GM23248 (cell line): ENCODE measurements around the gene POLA2. TPM values are rescaled to one million over a fixed set of nuclear protein-coding genes. Genes with fewer than 3 reads are reported as not detected.
A peak's percentile ranks its signal among the peaks of the same experiment; 100 is the strongest.

Experiments used
- DNase-seq: peaks from one replicate; pipeline ENCODE4 v3.0.0-alpha.2; 2015
- H2AFZ ChIP-seq: fragments of 200-600 bp; sonication (generic); 2 replicates; pipeline ENCODE4 v1.6.1; 2016; ENCODE audit warnings: antibody characterized with exemption
- H3F3A ChIP-seq: fragments of 200-600 bp; sonication (generic); 2 replicates; pipeline ENCODE4 v1.6.1; 2016; ENCODE audit warnings: mild to moderate bottlenecking, antibody characterized with exemption, mixed run types; ENCODE audit not compliant: insufficient read depth
- H3K27ac ChIP-seq: fragments of 200-600 bp; sonication (generic); 2 replicates; pipeline ENCODE4 v1.5.1; 2016; ENCODE audit warnings: mild to moderate bottlenecking
- H3K27me3 ChIP-seq: fragments of 200-600 bp; sonication (generic); replicated peaks from 2 replicates; pipeline ENCODE4 v1.6.1; 2016; ENCODE audit warnings: mild to moderate bottlenecking; ENCODE audit not compliant: insufficient read depth
- H3K36me3 ChIP-seq: fragments of 200-600 bp; sonication (generic); 2 replicates; pipeline ENCODE4 v1.6.1; 2016; ENCODE audit warnings: low read depth, mild to moderate bottlenecking
- H3K4me1 ChIP-seq: fragments of 200-600 bp; sonication (generic); 2 replicates; pipeline ENCODE4 v1.6.1; 2016; ENCODE audit warnings: mild to moderate bottlenecking; ENCODE audit not compliant: insufficient read depth
- H3K4me2 ChIP-seq: fragments of 200-600 bp; sonication (generic); one replicate; pipeline ENCODE4 v1.6.1; 2016; ENCODE audit warnings: mild to moderate bottlenecking; ENCODE audit not compliant: unreplicated experiment
- H3K4me3 ChIP-seq: fragments of 200-600 bp; sonication (generic); 2 replicates; pipeline ENCODE4 v1.5.1; 2016; ENCODE audit warnings: mild to moderate bottlenecking
- H3K79me2 ChIP-seq: fragments of 200-600 bp; sonication (generic); 2 replicates; pipeline ENCODE4 v1.6.1; 2016; ENCODE audit warnings: mild to moderate bottlenecking; ENCODE audit not compliant: insufficient read depth
- H3K9ac ChIP-seq: fragments of 200-600 bp; sonication (generic); 2 replicates; pipeline ENCODE4 v1.6.1; 2016; ENCODE audit warnings: mild to moderate bottlenecking
- H3K9me2 ChIP-seq: fragments of 200-600 bp; sonication (generic); 2 replicates; pipeline ENCODE4 v1.6.1; 2016; ENCODE audit warnings: mixed run types, mild to moderate bottlenecking, moderate library complexity; ENCODE audit not compliant: insufficient read depth
- H3K9me3 ChIP-seq: fragments of 200-600 bp; sonication (generic); one replicate; pipeline ENCODE4 v1.6.1; 2017; ENCODE audit warnings: low read depth
- H4K20me1 ChIP-seq: fragments of 200-600 bp; sonication (generic); 2 replicates; pipeline ENCODE4 v1.6.0; 2016; ENCODE audit not compliant: insufficient read depth
- EZH2 ChIP-seq: fragments of 200-600 bp; sonication (generic); IDR thresholded peaks from 2 replicates; pipeline ENCODE4 v1.6.1; 2018; ENCODE audit warnings: antibody characterized with exemption, mild to moderate bottlenecking; ENCODE audit not compliant: insufficient read depth, poor library complexity, severe bottlenecking
- EZH2phosphoT487 ChIP-seq: fragments of 200-600 bp; sonication (generic); IDR thresholded peaks from 2 replicates; pipeline ENCODE4 v1.6.1; 2018; ENCODE audit warnings: antibody characterized with exemption, moderate library complexity, mild to moderate bottlenecking, low read depth; ENCODE audit not compliant: insufficient read depth
- WGBS, 2 experiments: methylation state at CpG; one replicate each; pipeline ENCODE4 v1.1.6; 2015 to 2017; ENCODE audit warnings: low lambda C conversion rate in 2 of 2, low coverage in 1 of 2; ENCODE audit errors: missing lambda C conversion rate in 2 of 2; 5-methylcytosine and 5-hydroxymethylcytosine counted together
- in situ Hi-C: fragments of 300-500 bp; cut with MboI; formaldehyde crosslinking; loops from 2 replicates; pipeline ENCODE4 v1.15.0; 2020
- polyA plus RNA-seq: library from polyadenylated mRNA; unstranded; fragments of >200 nt; fragmentation: Nextera tagmentation; extraction: Ambion mirVana; gene quantifications from 2 replicates; pipeline ENCODE4 v1.2.1, GENCODE V29; 2016
- total RNA-seq: library from RNA; depleted of rRNA; stranded (reverse); fragments of >200 nt; shearing (Covaris generic); gene quantifications from 2 replicates; pipeline ENCODE4 v1.2.3, GENCODE V29; 2014

The POLA2 gene
- total and polyA plus RNA-seq, 2 experiments from 2014 or later: 8.6 to 8.7 TPM

DNA sequence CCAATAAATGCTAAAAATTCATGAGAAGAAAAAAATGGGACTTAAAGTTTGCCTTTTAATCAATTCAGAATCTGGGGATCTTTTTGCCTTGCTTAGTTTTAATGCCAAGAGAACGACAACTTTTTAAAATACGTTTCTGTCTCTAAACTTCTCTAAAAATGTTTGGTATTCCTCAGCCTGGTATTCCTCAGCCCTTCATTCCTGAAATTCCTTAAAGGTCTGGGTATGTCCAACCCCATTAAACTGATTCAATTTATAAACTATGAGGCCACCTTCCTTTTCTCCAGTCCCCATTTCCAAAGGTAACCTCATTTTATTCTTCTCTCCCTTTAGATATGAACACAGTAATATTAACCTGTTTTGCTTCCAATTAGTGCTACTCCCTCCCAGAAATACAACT is 16.6 kb downstream of the POLA2 start:
- Histone ChIP-seq H3K4me2 (peak overlapping the region; percentile 74), H3K9ac (peak overlapping the region; percentile 10; the same call in 1 of the 2 replicates), H4K20me1 (no peaks in the 10 kb centered on the region), H2AFZ (no peak overlapping the region), H3K27ac (peak overlapping the region; percentile 90), H3K9me3 (no peaks in the 10 kb centered on the region), H3K36me3 (no peaks in the 10 kb centered on the region; the same call in 1 of the 2 replicates), H3K79me2 (peaks cover 14% of the 10 kb centered on the region), H3K27me3 (no peaks in the 10 kb centered on the region), H3K9me2 (no peaks in the 10 kb centered on the region), H3K4me3 (0 out of 2 replicates have a peak overlapping the region, but pooled peaks have one; percentile 13), H3K4me1 (peaks cover 54% of the 10 kb centered on the region), H3F3A (peaks cover 61% of the 10 kb centered on the region)
- no peak for DNase-seq
- in situ Hi-C loops: loop anchor here (10.0 kb wide), 1 partner anchor 46 kb away; no protein-coding TSS in a partner anchor
- TF ChIP-seq EZH2 (no peak), EZH2phosphoT487 (no peak)
- WGBS, 2 experiments: 31 to 38% methylated on average over 2 of the region's 2 CpGs

DNA sequence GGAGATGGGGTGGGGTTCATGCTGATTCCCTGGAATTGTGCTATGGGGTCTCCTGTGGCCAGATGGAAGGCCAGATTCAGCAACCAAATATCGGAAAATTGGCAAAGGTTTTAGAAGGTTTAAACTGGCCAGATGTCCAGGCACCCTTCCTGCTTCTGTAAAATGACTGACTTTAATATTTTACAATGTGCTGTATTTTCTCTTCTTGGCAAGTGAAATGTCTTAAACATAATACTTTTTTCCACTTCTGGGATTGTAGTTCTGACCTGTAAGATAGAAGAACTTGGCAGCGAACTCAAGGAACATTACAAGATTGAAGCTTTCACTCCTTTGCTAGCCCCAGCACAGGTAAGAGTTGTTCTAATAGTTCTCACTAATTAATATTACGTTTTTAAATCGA is 17.5 kb downstream of the POLA2 start:
- Histone ChIP-seq H3K9ac (peak overlapping the region; percentile 60), H3K27me3 (no peaks in the 10 kb centered on the region), H3K9me2 (no peaks in the 10 kb centered on the region), H3K79me2 (peaks cover 14% of the 10 kb centered on the region), H3K36me3 (no peaks in the 10 kb centered on the region; the same call in 1 of the 2 replicates), H4K20me1 (no peaks in the 10 kb centered on the region), H3F3A (peaks cover 54% of the 10 kb centered on the region), H2AFZ (no peak overlapping the region), H3K4me3 (peak overlapping the region; percentile 43; the same call in 1 of the 2 replicates), H3K27ac (peak overlapping the region; percentile 90), H3K4me2 (peak overlapping the region; percentile 74), H3K4me1 (peaks cover 50% of the 10 kb centered on the region), H3K9me3 (no peaks in the 10 kb centered on the region)
- no peak for TF ChIP-seq EZH2
- DNase-seq: no peak
- 88 to 89% methylated on average over 4 of the region's 4 CpGs for WGBS, 2 experiments
- in situ Hi-C loops: loop anchor here (10.0 kb wide), 1 partner anchor 46 kb away; no protein-coding TSS in a partner anchor

DNA sequence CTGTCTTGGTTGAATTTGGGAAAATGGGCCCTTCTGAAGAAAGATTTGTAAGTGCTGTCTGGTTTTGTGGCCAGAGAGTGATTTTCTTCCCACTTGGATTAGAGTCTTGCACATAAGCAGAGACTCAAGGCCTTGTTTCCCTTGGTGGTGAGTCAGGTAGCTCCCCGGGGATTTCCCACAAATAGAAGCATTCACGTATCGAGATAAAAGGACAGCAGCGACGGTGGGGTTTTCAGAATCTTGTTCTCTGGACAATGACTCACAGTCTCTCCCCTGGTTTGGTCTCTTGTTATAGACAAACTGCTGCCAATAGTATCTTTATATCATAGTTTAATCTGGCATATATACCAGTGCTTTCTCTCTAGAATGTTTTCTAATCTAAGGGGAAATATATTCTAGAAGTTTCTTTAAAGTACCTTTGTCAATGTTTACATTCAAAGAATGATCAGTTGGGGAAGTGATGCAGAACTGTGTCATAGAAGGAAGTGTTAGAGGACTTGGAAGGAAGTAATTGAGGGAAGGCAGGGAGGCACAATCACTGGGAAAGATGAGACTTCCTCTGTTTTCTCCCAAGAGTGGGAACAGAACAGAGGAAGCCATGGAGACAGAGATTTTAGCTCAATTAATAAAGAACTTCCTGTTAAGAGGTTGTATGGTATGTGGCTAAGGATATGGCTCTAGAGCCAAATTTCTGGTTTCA is 18.1 kb downstream of the POLA2 start:
- no peaks in the 10 kb centered on the region; the same call in 1 of the 2 replicates for H3K36me3 ChIP-seq
- peak overlapping the region; percentile 90 for H3K27ac ChIP-seq
- WGBS, 2 experiments: 2 to 4% methylated on average over 5 of the region's 5 CpGs
- no peaks in the 10 kb centered on the region for H3K9me2 ChIP-seq
- peaks cover 49% of the 10 kb centered on the region for H3F3A ChIP-seq
- H2AFZ ChIP-seq: no peak overlapping the region
- peak; percentile 96 for DNase-seq
- H3K4me2 ChIP-seq: peak overlapping the region; percentile 74
- in situ Hi-C loops: loop anchor here (10.0 kb wide), 1 partner anchor 45 kb away; no protein-coding TSS in a partner anchor
- peaks cover 14% of the 10 kb centered on the region for H3K79me2 ChIP-seq
- peaks cover 44% of the 10 kb centered on the region for H3K4me1 ChIP-seq
- no peaks in the 10 kb centered on the region for H3K9me3 ChIP-seq
- no peaks in the 10 kb centered on the region for H4K20me1 ChIP-seq
- H3K4me3 ChIP-seq: peak overlapping the region; percentile 43
- TF ChIP-seq EZH2 (no peak), EZH2phosphoT487 (no peak)
- H3K27me3 ChIP-seq: no peaks in the 10 kb centered on the region
- H3K9ac ChIP-seq: peak overlapping the region; percentile 60

DNA sequence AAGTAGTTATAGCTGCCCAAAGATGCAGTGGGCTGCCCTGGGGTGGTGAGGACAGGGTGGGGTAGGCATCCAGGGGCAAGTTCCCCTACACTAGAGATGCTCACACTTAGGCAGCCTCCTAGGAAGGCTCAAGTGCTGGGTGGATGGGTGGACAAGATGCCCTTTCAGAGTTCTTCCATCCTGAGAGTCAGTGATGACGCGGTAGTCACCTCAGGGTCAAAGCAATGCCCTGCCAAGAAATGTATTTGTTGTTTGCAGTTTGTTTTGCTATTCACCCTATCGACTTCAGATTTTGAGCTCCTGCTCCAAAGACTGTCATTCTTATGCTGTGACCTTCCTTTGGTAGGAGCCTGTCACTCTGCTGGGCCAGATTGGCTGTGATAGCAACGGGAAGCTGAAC is 18.9 kb downstream of the POLA2 start:
- Histone ChIP-seq H3K4me1 (peaks cover 40% of the 10 kb centered on the region), H3F3A (peaks cover 44% of the 10 kb centered on the region), H3K79me2 (peaks cover 14% of the 10 kb centered on the region), H3K9me2 (no peaks in the 10 kb centered on the region), H3K4me3 (no peak overlapping the region), H4K20me1 (no peaks in the 10 kb centered on the region), H3K27me3 (no peaks in the 10 kb centered on the region), H3K9me3 (no peaks in the 10 kb centered on the region), H2AFZ (no peak overlapping the region), H3K36me3 (no peaks in the 10 kb centered on the region; the same call in 1 of the 2 replicates), H3K27ac (peak overlapping the region; percentile 90), H3K4me2 (peak overlapping the region; percentile 74), H3K9ac (no peak overlapping the region)
- in situ Hi-C loops: no loop called here
- 97 to 99% methylated on average over 4 of the region's 4 CpGs for WGBS, 2 experiments
- DNase-seq: no peak
- TF ChIP-seq EZH2phosphoT487: no peak
- no peak for TF ChIP-seq EZH2
